GM21786 (cell line): Measurements from ENCODE around the gene SPSB1.

Experiments
- ATAC-seq: cut with Tn5 transposase; IDR thresholded peaks from one replicate; pipeline ENCODE4 v1.9.1; 2021; ENCODE audit not compliant: unreplicated experiment

Gene SPSB1

DNA sequence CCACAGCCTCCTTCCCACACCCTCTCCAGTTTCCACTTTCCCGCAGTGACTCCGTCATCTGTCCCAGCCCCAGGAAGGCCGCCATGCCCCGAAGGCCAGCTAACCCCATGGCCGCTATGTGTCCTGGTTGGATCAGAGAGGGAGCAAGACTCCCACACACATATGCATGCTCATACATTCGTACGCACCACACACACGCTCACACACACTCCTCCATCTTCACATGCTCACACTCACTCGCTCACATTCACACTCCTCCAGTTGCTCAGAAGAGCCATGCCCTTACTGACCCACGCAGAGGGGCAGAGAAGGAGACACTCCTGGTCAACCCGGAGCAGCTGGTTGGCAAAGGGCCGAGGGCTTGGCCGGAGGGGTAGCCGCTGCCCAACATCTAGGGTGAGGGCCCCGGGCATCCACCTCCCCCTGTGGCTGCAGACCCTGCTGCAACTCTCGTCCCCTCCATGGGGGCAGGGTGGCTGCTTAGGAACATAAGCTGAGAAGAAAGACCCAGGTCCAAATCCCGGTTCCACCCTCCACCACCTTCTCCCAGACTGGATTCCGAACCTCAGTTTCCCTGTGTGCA is 124.3 kb downstream of the SPSB1 start:
- no peak for ATAC-seq

DNA sequence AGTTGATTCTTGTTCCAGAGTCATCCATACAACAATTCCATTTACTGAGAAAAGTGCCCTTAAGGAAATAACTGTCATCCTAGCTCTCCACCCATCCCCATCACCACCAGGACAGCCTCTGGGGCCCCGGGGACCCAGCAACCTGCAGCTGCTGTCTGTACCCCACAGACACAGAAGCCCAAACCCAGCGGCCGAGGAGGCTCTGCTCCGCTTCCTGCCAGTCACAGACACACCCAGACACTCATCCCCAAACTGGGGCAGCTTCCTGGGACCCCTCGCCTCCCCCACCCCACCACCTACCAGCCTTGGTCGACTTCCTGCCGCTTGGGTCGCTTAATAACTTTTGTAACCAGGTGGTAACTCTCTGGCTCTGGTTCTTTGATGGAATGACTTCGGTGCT is 125.0 kb downstream of the SPSB1 start:
- ATAC-seq: no peak

DNA sequence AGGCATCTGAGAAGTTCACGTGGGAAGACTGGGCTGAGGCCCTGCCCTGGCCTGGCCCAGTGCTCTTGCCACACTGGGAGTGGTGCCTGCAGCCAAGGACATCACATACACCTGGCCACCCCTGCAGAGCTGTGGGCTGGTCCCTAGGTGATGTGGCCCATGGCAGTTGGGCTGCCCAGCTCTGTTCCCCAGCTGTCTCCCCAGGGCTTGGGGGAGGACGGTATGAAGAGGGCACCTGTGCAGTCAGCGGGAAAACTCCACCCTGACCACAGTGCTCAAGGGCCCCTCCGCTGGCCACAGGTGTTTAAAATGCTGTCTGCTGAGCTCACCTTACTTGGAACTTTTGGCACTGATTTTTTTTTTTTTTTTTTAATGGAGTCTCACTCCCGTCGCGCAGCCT is 126.2 kb downstream of the SPSB1 start:
- ATAC-seq: no peak
